HG02798 (cell line): ENCODE measurements around the gene DMGDH.

Source experiments
- ATAC-seq: cut with Tn5 transposase; IDR thresholded peaks from one replicate; pipeline ENCODE4 v1.9.1; 2021; ENCODE audit warnings: mild to moderate bottlenecking; ENCODE audit not compliant: unreplicated experiment, poor library complexity

DMGDH gene

DNA sequence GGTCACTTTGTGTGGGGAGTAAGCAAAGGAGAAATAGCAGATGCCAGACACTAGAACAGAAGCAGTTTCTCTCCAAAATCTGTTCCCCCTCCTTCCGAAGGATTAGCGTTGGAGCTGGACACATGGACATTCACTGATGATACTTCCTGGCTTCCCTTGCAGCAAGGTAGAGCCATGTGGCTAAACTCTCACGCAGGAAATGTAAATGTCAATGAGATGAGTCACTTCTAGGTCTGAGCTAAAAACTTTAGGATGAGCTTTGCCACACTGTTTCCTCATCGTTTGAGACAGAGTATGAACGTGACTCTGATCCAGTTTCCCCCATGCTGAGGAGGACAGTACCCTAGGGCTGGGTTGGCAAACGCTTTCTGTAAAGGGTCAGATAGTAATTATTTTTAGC, 5.2 kb upstream of the DMGDH start:
- no peak for ATAC-seq

- ATAC-seq = no peak
Observed at GRCh38 chr5:79070350-79070667, 835 bp upstream of the DMGDH start.

DNA sequence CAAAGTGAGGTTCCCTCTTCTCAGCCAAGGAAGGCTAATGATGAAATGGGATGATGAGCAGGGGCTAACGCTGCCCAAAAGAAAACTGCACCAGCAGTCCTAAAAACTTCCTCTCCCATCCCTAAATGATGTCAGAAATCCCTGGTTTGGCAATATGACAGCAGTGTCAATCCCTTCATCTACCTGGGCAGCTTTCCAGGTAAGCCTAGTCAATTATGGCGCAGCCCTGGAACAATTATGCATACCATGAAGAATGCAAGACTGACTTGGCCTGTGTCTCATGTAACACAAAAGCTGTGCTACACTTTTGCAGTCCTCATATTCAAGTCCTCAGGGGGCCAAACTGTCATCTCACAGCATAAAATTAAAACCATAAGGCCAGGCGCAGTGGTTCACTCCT, 7.0 kb downstream of the DMGDH start:
- no peak for ATAC-seq

- no peak for ATAC-seq
Observed at GRCh38 chr5:79059674-79060073, 9.8 kb downstream of the DMGDH start.

DNA sequence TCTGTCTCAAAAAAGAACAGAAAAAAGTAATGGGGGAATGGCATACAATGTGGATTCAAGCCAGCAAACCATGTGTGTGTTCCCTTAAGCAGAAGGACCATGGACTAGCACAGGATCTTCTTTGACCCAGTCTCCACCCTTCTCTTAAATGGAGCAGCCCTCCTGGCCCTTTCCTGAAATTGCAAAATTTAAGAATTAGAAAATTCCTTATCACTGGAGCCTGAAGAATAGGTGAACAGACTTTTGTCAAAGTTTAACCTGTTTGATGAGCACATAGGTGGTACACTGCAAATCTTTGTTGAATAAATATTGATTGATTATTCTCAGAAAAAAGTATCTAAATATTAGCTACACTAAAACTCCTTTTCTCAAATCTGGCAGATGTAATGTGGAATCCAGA, 12.6 kb downstream of the DMGDH start:
- no peak for ATAC-seq

DNA sequence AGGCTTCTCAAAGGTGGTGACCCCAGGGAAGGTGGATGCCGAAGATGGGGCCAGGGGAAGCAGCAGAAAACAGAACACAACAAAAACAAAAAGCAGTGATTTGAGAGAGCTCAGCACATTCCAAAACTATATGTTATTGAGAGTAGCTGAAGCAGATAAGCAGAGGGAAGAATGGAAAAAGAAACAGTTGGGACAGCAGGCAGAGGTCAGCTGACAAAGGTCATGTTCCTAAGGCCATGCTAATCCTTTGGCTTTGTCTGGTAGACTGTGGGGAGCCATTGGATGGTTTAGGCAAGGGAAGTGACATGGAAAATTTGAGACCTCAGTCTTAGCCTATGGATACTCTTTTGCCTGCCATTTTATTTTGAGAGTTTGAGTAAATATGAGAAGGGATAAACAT, 14.5 kb downstream of the DMGDH start:
- no peak for ATAC-seq

DNA sequence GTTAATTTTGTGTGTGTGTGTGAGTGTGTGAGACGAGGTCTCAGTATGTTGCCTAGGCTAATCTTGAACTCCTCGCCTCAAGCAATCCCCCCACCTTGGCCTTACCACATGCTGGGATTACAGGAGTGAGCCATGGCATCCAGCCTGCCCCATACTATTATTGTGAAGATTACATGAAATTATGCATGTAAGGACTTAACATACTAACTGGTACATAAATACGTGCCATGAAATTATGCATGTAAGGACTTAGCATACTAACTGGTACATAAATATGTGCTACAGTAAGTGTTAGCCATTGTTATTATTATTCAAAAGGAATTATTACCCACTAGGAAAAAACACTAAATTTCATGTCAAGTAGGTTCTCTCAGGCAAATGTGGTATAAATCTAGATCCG, 16.2 kb downstream of the DMGDH start:
- no peak for ATAC-seq

GRCh38 chr5:79050498-79050897, 19.0 kb downstream of the DMGDH start:
- no peak for ATAC-seq

- no peak for ATAC-seq
Observed at GRCh38 chr5:79048437-79048836, 21.0 kb downstream of the DMGDH start.

DNA sequence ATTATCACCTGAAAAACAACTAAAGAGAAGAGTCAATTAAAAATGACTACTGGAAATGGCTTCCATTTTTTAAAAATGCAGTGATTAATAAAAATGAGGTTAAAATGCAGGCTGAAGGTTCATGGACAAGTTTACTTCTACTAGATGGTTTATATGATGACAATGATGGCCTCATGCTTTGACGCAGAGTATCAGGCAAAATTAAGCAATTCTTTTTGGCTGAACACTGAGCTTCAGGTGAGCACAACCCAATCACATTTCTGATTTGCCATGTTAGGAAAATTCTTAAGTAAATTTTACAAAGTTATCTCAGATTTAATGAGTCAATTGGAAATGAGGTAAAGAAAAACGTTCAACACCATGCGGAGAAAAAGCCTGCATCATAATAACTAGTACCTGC, 22.3 kb downstream of the DMGDH start:
- no peak for ATAC-seq

DNA sequence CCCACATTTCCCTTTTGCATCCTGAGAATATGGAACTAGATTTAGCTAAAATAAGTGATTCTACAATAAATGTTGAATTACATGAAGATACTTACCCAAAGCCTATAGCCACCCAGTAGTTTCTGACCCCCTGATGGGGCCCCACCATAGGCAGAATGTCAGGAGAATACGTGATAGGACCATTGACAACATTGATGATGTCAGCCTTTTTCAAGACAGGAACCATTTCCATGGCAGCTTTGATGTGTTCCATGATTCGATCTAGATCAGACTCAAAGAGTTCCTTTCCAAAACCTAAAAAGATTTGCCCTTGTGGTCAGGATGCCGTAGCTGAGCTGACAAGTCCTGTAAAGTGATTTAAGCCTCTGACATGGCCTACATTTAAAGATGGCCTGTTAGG, 27.3 kb downstream of the DMGDH start:
- no peak for ATAC-seq

GRCh38 chr5:79036769-79037168, 32.7 kb downstream of the DMGDH start:
- no peak for ATAC-seq

- no peak for ATAC-seq
Observed at GRCh38 chr5:79035237-79035636, 34.2 kb downstream of the DMGDH start.

DNA sequence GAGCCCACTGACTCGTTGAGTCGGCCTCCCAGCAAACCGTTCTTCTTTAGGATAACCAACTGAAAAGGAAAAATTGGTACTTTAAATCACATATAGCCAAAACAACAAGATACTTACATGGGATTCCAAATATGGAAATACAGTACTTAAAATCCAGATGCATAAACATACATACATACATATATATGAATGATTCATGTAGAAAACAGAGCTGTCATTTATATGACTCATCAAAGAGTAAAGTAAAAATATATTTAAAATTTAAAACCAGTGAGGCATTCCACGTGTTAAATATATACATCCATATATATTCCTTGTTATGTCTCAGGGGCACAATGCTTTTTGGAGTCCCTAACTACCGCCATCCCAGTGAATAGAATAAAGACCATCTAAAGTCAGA, 36.7 kb downstream of the DMGDH start:
- no peak for ATAC-seq

GRCh38 chr5:79032031-79032695, 37.3 kb downstream of the DMGDH start:
- ATAC-seq = no peak

GRCh38 chr5:79031485-79031867, 38.0 kb downstream of the DMGDH start:
- ATAC-seq = no peak

- no peak for ATAC-seq
Observed at GRCh38 chr5:79030663-79031484, 38.6 kb downstream of the DMGDH start.

DNA sequence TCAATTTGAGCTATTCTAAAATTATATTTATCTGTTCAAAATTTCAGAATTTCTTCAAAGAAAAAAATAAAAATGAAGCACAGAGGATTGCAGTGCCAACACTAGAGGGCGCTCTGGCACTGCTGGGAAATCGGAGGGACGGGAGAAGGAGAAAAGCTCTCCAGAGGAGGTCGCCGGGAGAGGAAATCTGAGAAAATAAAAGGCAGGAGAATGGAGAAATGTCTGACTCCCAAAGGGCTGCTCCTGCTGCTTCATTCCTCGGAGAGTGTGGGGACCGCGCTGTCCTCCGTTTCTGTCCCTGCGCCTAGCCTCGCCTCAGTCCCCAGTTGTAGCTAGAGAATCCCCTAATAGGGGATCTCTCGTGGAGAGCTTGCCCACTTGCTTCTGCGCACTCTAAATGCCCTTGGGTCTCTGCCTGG, 44.4 kb downstream of the DMGDH start:
- ATAC-seq = no peak

- no peak for ATAC-seq
Observed at GRCh38 chr5:79023947-79024346, 45.5 kb downstream of the DMGDH start.

DNA sequence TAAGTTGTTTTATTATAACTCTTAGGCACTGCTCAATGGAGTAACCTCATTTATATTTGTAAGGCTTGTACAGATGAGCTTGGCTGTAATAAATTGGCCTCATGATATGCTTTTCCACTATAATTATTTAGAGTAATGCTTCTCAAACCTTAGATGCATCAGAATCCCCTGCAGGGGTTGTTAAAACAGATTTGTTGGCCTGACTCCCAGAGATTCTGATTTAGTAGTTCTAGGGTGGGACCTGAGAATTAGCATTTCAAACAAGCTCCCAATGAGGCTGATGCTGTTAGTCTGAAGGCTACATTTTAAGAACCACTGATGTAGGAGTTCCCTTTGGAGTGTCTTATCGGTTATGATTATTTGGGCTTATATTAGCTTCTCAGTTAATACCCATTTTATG, 46.1 kb downstream of the DMGDH start:
- ATAC-seq = no peak

GRCh38 chr5:79022771-79023170, 46.7 kb downstream of the DMGDH start:
- ATAC-seq = no peak

DNA sequence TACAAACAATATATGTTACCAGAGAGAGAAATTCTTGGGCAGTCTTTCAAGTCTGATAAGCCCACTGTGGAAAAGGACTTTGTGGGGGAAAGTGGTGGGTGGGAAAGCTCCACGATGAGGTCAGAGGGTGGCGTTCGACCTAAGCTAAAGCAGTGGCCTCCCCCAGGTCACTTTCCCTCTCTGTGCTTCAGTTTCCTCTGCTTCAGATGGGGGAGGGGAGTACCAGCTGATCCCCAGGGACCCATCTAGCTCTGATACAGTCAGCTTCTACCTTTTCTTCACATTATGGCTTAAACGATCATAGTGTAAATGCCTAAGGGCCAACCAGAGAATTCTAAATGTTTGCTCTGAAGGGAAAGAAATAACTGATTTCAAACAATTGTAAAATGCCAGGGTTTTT, 47.7 kb downstream of the DMGDH start:
- no peak for ATAC-seq
